ENCODE measurements around the gene ACLY. TPM values are rescaled to one million over a fixed set of nuclear protein-coding genes. Genes with fewer than 3 reads are reported as not detected.
"Not testable (repeated sequence)": the region's sequence is repeated elsewhere in the genome, so short reads cannot be mapped to it uniquely, and the experiment has no call there.

The ACLY gene
- polyA plus RNA-seq, 3 donors from 2014 or later, result 46.9 to 99.2 (median 49.3) TPM

DNA sequence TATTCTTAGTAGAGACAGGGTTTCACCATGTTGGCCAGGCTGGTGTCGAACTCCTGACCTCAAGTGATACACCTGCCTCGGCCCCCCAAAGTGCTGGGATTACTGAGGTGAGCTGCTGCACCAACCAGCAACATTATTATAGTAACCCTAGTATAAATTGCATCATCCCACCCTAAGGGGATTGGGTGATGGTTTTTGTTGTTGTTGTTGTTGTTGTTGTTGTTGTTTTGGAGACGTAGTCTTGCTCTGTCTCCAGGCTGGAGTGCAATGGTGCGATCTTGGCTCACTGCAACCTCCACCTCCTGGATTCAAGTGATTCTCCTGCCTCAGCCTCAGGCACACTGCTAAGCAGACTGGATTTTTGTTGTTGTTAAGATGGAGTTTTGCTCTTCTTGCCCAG lies 13.0 kb upstream of the ACLY start:
- not testable (repeated sequence) for H3K36me3 Mint-ChIP-seq, DNase-seq, H3K9me3 Mint-ChIP-seq
- Mint-ChIP-seq H3K4me3 (peak overlapping the region in 2 of 5 donors; percentile 6 to 98), H3K27me3 (ENCODE audit: low read depth in 3 of 3) (peaks cover 9 to 13% (median 10%) of the 10 kb centered on the region in 3 donors), H3K27ac (peak overlapping the region in 1 of 6 donors; percentile 14), H3K4me1 (peaks cover 19 to 20% of the 10 kb centered on the region in 2 donors)

DNA sequence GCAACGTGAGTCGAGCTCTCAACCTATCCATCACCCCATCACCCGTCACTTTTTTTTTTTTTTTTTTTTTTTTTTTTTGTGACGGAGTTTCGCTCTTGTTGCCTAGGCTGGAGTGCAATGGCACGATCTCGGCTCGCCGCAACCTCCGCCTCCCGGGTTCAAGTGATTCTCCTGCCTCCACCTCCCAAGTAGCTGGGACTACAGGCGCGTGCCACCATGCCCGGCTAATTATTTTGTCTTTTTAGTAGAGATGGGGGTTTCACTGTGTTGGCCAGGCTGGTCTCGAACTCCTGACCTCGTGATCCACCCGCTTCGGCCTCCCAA lies 12.0 kb upstream of the ACLY start:
- not testable (repeated sequence) for H3K36me3 Mint-ChIP-seq, H3K9me3 Mint-ChIP-seq, DNase-seq
- H3K27me3 Mint-ChIP-seq (ENCODE audit: low read depth in 3 of 3), result peaks cover 9 to 12% (median 10%) of the 10 kb centered on the region in 3 donors
- peak overlapping the region; percentile 90 to 98 (median 98) for H3K4me3 Mint-ChIP-seq
- peaks cover 19 to 20% of the 10 kb centered on the region in 2 donors for H3K4me1 Mint-ChIP-seq
- H3K27ac Mint-ChIP-seq, result peak overlapping the region; percentile 93 to 99 (median 97)

DNA sequence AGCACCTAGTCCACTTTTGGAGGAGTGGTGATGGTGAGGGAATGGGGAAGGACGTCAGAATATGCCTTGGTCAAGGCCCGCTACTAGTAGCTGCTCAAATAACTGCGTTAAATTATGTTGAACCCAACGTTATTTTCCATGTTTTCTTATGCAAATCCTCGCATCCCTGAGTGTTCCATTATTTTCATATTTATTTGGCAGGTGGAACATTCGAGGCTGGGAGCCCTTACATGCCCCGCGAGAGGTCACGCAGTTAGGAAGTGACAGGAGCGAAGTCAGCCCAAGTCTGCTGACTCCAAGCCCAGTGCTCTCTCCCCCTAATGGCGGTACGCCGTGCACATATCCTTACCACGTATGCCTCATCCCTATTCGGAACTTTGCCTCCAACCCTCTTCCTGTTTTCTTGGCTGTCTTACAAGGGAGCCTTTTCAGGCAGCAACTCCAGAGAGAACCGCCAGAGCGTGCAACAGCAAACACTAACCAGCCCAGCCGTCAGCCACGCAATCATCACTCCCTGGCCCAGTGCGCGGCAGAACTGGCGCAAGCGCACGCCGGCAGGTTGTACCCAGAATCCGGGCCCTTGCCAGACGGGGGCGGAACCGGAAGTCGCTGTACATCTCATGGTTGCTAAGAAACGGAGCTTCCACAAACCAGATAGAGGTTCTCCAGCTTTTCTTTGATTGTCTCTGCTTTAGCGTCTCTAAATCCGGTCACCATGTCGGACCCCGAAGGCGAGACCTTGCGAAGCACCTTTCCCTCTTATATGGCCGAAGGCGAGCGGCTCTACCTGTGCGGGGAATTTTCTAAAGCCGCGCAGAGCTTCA lies 11.5 kb upstream of the ACLY start, which contains the start of gene ODAD4:
Gene ODAD4 (plus strand): TSS at position 609 of the 824 bp plus-strand sequence. CDS start 107 bp downstream, at position 716.
- Mint-ChIP-seq H3K27me3 (ENCODE audit: low read depth in 3 of 3) (peaks cover 9 to 12% (median 10%) of the 10 kb centered on the region in 3 donors), H3K9me3 (no peaks in the 10 kb centered on the region), H3K4me1 (peaks cover 19 to 20% of the 10 kb centered on the region in 2 donors), H3K4me3 (peak within 1 kb of the TSS; percentile 90 to 98 (median 98)), H3K27ac (peak within 1 kb of the TSS; percentile 93 to 99 (median 97)), H3K36me3 (no peaks in the 10 kb centered on the region)
- DNase-seq, result peak; percentile 94 to 96 (median 95)

DNA sequence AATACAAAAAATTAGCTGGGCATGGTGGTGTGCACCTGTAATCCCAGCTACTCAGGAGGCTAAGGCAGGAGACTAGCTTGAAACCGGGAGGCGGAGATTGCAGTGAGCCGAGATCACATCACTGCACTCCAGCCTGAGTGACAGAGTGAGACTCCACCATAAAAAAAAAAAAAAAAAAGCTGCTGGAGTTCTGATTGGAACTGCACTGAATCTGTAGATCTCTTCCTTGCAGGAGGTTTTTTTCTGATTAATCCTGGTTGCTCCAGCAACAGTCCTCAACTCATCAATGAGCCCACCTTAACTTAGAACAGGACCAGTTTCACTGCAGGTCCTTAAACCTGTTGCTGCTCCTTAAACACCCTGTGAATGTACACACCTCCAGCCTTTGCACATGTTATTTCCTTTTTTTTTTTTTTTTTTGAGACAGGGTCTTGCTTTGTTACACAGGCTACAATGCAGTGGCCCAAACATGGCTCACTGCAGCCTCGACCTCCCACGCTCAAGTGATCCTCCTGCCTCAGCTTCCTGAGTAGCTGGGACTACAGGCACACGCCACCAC lies 10.0 kb upstream of the ACLY start:
- H3K36me3 Mint-ChIP-seq, result no peaks in the 10 kb centered on the region
- peak overlapping the region in 2 of 5 donors; percentile 92 to 98 for H3K4me3 Mint-ChIP-seq
- H3K4me1 Mint-ChIP-seq, result peaks cover 19 to 20% of the 10 kb centered on the region in 2 donors
- H3K27me3 Mint-ChIP-seq (ENCODE audit: low read depth in 3 of 3), result peaks cover 9 to 12% (median 10%) of the 10 kb centered on the region in 3 donors
- DNase-seq, result no peak
- no peaks in the 10 kb centered on the region for H3K9me3 Mint-ChIP-seq
- peak overlapping the region in 2 of 6 donors; percentile 96 to 98 for H3K27ac Mint-ChIP-seq

DNA sequence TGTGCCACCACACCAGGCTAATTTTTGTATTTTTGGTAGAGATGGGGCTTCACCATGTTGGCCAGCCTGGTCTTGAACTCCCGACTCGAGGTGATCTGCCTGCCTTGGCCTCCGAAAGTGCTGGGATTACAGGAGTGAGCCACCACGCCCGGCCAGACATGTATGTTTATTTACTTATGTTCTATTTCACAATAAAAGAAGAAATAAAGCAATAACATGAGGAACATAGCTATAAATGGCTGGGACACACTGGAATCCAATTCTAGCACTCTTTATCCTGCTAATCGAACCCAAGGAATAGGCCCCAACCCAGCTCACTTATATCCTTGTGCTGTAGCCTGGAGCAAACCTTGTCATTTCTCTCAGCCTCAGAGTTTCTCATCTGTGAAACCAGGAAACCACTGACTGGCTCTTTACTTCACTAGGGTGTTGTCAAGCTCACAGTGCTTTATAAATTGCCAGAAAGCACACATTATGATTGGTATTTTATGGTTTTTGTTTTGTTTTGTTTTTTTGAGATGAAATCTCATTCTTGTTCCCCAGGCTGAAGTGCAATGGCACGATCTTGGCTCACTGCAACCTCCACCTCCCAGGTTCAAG lies 7.3 kb upstream of the ACLY start:
- Mint-ChIP-seq H3K4me1 (peaks cover 18 to 19% of the 10 kb centered on the region in 2 donors), H3K27ac (no peak overlapping the region), H3K27me3 (ENCODE audit: low read depth in 3 of 3) (peaks cover 8 to 15% (median 10%) of the 10 kb centered on the region in 3 donors), H3K9me3 (no peaks in the 10 kb centered on the region), H3K36me3 (no peaks in the 10 kb centered on the region), H3K4me3 (no peak overlapping the region)
- no peak for DNase-seq

DNA sequence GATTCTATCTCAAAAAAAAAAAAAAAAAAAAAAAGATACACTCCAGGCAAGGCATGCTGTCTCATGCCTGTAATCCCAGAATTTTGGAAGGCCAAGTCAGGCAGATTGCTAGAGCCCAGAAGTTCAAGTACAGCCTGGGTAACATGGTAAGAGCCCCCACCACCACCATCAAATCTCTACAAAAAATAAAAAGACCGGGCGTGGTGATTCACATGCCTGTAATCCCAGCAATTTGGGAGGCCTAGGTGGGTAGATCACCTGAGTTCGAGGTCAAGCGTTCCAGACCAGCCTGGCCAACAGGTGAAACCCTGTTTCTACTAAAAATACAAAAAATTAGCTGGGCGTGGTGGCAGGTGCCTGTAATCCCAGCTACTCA lies 1.8 kb upstream of the ACLY start:
- no peak overlapping the region for H3K27ac Mint-ChIP-seq
- H3K36me3 Mint-ChIP-seq, result no peaks in the 10 kb centered on the region
- DNase-seq, result no peak
- H3K27me3 Mint-ChIP-seq (ENCODE audit: low read depth in 3 of 3), result peaks cover 0 to 9% (median 6%) of the 10 kb centered on the region in 3 donors
- H3K9me3 Mint-ChIP-seq, result no peaks in the 10 kb centered on the region
- peaks cover 20 to 21% of the 10 kb centered on the region in 2 donors for H3K4me1 Mint-ChIP-seq
- H3K4me3 Mint-ChIP-seq, result peak overlapping the region in 1 of 5 donors; percentile 33

DNA sequence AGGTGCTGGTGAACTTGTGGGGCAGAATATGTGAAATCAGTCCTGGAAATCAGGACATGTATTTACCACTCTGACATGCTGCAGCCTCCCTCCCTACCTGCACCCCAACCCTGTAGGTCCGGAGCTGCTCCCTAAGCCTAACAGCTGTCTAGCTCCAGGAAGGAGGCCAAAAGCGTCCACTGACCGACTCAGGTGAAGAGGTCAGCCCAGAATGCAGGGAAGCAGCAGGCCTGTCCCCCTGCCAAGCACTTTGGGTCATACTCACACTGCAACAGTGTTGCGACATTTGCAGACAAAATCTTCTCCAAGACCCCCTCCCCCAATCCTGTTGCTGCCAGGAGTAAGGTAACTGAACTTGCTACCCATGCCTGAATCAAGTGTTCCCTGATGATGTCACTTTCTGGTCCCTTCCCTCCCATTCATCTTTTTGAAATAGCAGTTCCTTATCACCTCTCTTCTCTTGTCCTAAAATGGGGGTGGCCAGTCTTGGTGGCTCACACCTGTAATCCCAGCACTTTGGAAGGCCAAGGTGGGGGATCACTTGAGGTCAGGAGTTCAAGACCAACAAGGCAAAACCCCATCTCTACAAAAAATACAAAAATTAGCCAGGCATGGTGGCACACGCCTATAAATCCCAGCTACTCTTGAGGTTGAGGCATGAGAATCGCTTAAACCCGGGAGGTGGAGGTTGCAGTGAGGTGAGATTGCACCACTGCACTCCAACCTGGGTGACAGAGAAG lies 1.3 kb upstream of the ACLY start:
- DNase-seq, result no peak
- peak overlapping the region in 2 of 6 donors; percentile 78 to 81 for H3K27ac Mint-ChIP-seq
- peak overlapping the region; percentile 64 to 89 (median 69) for H3K4me3 Mint-ChIP-seq
- no peaks in the 10 kb centered on the region for H3K9me3 Mint-ChIP-seq
- H3K4me1 Mint-ChIP-seq, result peaks cover 23 to 25% of the 10 kb centered on the region in 2 donors
- H3K27me3 Mint-ChIP-seq (ENCODE audit: low read depth in 3 of 3), result peaks cover 0 to 9% (median 8%) of the 10 kb centered on the region in 3 donors
- H3K36me3 Mint-ChIP-seq, result no peaks in the 10 kb centered on the region

DNA sequence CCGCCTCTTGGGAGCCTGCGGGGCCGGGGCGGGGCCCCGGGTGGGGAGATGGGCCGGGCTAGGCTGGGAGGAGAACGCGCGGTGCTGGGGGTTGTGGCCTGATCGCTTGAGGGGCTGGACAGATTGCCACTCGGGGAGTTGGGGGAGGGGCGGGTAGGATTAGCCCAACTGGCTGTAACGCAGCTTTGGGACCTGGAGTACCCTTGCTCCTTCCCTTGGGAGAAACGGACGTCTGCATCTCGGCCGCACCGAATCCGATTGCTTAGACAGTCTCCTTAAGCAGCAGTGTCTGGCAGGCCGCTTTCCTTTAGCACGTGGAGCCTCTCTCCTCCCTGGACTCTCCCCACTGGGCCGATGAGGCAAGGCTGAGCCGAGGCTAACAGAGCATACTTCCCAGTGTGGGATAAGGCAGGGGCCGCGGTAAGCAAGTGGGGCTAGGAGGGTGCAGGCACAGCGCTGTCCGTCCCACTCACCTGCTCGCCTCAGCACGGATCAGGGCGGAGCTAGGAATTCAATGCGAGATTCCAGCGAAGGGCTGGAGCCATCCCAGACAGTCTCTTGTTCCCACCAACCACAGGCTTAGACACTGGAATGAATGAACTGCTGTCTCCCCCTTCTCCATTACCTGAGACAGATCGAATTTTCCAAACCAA lies 540 bp upstream of the ACLY start:
- Mint-ChIP-seq H3K4me3 (peak overlapping the region; percentile 86 to 92 (median 89)), H3K27ac (peak overlapping the region in 1 of 6 donors; percentile 30), H3K27me3 (ENCODE audit: low read depth in 3 of 3) (peaks cover 0 to 9% (median 9%) of the 10 kb centered on the region in 3 donors), H3K9me3 (no peaks in the 10 kb centered on the region), H3K4me1 (peaks cover 29 to 32% of the 10 kb centered on the region in 2 donors), H3K36me3 (no peaks in the 10 kb centered on the region)
- no peak for DNase-seq

DNA sequence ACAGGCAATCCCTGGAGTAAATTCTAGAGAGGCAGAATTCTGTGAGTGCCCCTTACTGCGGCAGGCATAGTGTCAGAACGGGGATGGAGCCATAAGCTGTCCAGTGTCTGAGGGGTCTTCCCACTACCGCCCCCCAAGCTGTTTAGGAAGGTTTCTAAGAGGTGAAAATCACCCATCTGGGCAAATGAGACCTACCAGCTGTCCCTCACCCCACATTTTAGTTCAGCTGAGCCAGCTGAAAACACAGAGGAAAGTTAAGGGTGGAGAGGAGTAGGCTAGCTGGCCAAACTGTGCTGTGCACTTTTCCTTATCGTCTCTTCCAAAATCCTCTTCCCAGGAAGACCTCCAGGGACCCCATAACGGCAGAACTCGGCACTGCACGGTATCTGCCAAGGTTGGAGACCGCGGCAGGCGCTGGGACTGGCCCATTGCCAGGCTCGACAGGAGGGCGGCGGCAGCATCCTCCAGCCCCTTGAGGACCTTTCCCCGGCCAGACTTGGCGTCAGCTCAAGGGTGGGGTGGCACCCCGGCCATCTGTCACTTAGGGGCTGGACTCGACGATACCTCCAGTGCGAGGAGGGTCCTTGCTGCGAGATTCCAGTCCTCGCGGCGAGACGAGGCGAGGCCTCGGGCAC lies 955 bp downstream of the ACLY start:
- Mint-ChIP-seq H3K27ac (peak overlapping the region; percentile 45 to 87 (median 74)), H3K27me3 (ENCODE audit: low read depth in 3 of 3) (peaks cover 0 to 10% (median 3%) of the 10 kb centered on the region in 3 donors), H3K9me3 (no peaks in the 10 kb centered on the region), H3K4me3 (peak overlapping the region; percentile 86 to 92 (median 89)), H3K4me1 (peaks cover 33 to 46% of the 10 kb centered on the region in 2 donors), H3K36me3 (peaks cover under 1 to 4% (median 1%) of the 10 kb centered on the region in 3 donors)
- DNase-seq, result peak; percentile 7 to 32 (median 17)

DNA sequence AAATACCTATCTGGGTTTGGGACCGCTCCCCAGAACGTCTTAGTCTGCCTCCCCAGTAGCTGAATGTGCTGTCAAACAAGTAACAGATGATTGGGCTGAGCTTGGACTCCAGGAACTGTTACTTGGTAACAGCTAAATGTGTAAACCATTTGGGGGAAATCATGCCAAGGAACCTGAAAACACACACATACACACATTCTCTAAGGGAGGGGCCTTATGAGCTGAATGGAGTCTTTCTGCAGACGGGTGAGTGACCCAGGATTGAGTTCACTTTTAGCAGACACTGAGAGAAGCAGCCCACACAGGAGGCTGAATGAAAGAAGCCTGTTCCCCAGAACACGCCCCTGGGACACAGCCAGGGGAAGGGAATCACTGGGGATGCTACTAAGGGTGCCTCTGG lies 1.6 kb downstream of the ACLY start:
- H3K27ac Mint-ChIP-seq, result peak overlapping the region; percentile 45 to 81 (median 66)
- H3K27me3 Mint-ChIP-seq (ENCODE audit: low read depth in 3 of 3), result peaks cover 0 to 10% (median 3%) of the 10 kb centered on the region in 3 donors
- peak overlapping the region; percentile 86 to 92 (median 89) for H3K4me3 Mint-ChIP-seq
- peaks cover 33 to 52% of the 10 kb centered on the region in 2 donors for H3K4me1 Mint-ChIP-seq
- peaks cover 5 to 9% (median 6%) of the 10 kb centered on the region in 3 donors for H3K36me3 Mint-ChIP-seq
- DNase-seq, result no peak
- no peaks in the 10 kb centered on the region for H3K9me3 Mint-ChIP-seq

DNA sequence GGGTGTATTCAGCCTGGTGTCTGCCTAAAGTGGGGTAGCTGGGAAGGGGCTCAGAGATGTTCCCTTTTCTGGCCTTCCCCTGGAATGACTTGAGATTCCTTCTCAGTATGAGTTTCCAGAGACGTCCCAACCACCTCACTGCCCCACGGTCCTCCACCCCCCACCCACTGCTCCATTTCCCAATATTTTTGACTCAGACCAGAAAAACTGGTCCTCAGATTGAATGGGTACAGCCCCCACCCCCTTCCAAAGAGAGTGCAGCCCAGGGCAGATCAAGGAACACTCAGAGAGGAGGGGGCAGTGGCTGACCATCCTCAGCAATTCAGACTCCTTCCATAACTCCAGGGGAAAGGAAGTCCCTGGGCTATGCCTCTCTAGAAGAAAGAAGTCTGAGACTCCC lies 3.2 kb downstream of the ACLY start:
- peak overlapping the region in 1 of 5 donors; percentile 44 for H3K4me3 Mint-ChIP-seq
- H3K36me3 Mint-ChIP-seq, result peaks cover 5 to 9% (median 6%) of the 10 kb centered on the region in 3 donors
- no peak for DNase-seq
- H3K9me3 Mint-ChIP-seq, result no peaks in the 10 kb centered on the region
- peak overlapping the region in 1 of 6 donors; percentile 73 for H3K27ac Mint-ChIP-seq
- peaks cover 0 to 6% (median 3%) of the 10 kb centered on the region in 3 donors for H3K27me3 Mint-ChIP-seq (ENCODE audit: low read depth in 3 of 3)
- H3K4me1 Mint-ChIP-seq, result peaks cover 33 to 52% of the 10 kb centered on the region in 2 donors

DNA sequence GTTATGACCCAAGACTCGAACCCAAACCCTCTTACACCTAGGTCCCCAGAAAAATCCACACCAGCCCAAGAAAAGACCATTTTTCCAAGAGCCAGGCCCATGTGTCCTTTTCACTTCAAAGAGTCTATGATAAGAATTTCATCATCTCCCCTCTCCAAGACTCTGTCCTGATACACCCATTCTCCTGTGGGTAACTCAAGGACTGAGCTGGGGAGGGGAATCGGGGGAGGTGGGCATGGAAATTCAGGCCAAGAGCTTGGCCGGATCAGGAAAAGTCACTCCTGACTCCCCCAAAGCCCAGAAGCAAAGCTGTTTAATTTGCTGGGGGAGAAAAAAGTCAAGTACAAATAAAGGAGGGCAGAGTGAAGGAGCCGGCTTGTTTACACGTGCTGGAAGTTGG lies 3.7 kb downstream of the ACLY start:
- Mint-ChIP-seq H3K4me1 (peaks cover 31 to 52% of the 10 kb centered on the region in 2 donors), H3K27ac (peak overlapping the region in 2 of 6 donors; percentile 10 to 43), H3K9me3 (no peaks in the 10 kb centered on the region), H3K27me3 (ENCODE audit: low read depth in 3 of 3) (peaks cover 0 to 6% (median 3%) of the 10 kb centered on the region in 3 donors), H3K36me3 (peaks cover 6 to 10% (median 7%) of the 10 kb centered on the region in 3 donors), H3K4me3 (peak overlapping the region in 2 of 5 donors; percentile 20 to 38)
- no peak for DNase-seq
